Esophagus squamous epithelium (tissue), 4 donors: ENCODE measurements around the gene TADA2B.

Experiments
- POLR2A ChIP-seq, 4 donors: fragments of 450-650 bp; IDR thresholded peaks; one replicate each; pipeline ENCODE4 v1.6.1; 2017; ENCODE audit warnings: antibody characterized with exemption in 4 of 4, mild to moderate bottlenecking in 4 of 4, moderate library complexity in 3 of 4
- TF ChIP-seq, protein P1 (sequence below), 6 experiments: fragments of 450-650 bp in 4 of 6; fragments of 200-600 bp in 2 of 6; sonication (generic) in 2 of 6; IDR thresholded peaks; one replicate each; pipeline ENCODE4 v1.5.1; 2016 to 2019; ENCODE audit warnings: antibody characterized with exemption in 6 of 6, mild to moderate bottlenecking in 4 of 6, moderate library complexity in 4 of 6

DNA sequence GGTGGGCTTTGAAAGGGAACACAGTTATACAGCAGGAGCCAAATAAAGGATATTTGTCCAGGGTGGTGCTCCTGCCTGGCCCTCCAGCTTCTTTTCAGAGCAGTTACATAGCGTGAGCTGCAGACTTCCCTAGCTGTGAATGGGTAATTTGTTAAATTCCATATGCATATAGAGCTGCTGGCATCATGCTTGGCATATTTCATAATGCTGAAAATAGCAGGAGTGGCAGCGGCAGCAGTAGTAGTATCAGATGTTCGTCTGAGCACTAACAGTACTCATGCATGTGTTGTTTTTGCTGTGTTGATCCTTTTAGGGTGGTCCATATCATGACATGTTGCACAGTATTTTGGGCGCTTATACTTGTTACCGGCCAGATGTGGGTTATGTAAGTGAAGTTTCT is 33.6 kb upstream of the TADA2B start:
- no peak for TF ChIP-seq POLR2A (IDR thresholded peaks at IDR 0.05)
- TF ChIP-seq, protein P1, sequence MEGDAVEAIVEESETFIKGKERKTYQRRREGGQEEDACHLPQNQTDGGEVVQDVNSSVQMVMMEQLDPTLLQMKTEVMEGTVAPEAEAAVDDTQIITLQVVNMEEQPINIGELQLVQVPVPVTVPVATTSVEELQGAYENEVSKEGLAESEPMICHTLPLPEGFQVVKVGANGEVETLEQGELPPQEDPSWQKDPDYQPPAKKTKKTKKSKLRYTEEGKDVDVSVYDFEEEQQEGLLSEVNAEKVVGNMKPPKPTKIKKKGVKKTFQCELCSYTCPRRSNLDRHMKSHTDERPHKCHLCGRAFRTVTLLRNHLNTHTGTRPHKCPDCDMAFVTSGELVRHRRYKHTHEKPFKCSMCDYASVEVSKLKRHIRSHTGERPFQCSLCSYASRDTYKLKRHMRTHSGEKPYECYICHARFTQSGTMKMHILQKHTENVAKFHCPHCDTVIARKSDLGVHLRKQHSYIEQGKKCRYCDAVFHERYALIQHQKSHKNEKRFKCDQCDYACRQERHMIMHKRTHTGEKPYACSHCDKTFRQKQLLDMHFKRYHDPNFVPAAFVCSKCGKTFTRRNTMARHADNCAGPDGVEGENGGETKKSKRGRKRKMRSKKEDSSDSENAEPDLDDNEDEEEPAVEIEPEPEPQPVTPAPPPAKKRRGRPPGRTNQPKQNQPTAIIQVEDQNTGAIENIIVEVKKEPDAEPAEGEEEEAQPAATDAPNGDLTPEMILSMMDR (IDR thresholded peaks at IDR 0.05) = no peak
